Sigmoid colon (tissue), 3 donors: ENCODE results near the gene GTF2IRD1.

Experiments used
- POLR2A ChIP-seq, 2 donors: fragments of 450-650 bp; IDR thresholded peaks; one replicate each; pipeline ENCODE4 v1.6.1; 2016; ENCODE audit warnings: antibody characterized with exemption in 2 of 2, mild to moderate bottlenecking in 2 of 2, moderate library complexity in 2 of 2
- TF ChIP-seq, protein P1 (sequence below), 4 experiments: fragments of 450-650 bp in 3 of 4; fragments of 200-600 bp in 1 of 4; IDR thresholded peaks; one replicate each; pipeline ENCODE4 v1.5.1; 2016 to 2019; ENCODE audit warnings: antibody characterized with exemption in 4 of 4, mild to moderate bottlenecking in 3 of 4, moderate library complexity in 2 of 4

DNA sequence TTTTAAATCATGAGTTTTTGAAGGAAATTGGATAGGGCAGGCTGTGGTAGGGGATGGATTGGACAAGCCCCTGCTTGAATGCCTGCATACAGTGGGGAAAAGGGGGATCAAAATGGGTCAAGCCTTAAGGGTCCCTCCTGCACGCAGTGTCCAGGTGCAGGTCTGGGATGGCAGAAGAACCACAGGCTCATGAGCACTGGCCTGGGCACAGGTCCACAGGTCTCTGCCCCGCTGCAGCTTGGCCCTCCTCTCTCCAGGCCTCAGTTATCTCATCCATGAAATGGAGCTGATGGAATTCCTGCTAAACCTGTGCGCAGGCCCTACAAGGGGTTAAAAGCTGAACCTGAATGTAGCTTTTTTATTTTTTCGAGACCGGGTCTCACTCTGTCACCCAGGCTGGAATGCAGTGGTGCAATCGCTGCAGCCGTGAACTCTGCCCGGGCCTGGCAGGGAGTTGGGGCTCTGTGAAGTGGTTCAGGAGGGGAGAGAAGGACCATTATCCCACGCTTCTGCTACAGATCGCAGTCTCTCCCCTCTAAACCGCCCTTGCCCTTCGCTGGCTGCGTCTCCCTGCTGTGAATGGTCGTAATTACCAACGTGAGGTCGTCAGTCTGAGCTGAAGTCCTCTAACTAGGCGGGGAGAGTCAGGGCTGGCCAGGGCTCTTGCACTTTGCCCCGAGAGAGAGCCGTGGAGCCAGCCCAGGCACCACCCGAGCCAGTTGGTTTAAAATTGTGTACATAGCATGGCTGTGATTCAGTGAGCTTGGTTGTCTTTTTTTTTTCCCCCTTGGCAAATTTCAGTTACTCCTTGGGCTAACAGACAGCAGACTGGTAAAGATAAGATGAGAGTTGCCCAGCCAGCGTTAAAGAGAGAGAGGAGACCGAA, 126.3 kb downstream of the GTF2IRD1 start:
- TF ChIP-seq, protein P1, sequence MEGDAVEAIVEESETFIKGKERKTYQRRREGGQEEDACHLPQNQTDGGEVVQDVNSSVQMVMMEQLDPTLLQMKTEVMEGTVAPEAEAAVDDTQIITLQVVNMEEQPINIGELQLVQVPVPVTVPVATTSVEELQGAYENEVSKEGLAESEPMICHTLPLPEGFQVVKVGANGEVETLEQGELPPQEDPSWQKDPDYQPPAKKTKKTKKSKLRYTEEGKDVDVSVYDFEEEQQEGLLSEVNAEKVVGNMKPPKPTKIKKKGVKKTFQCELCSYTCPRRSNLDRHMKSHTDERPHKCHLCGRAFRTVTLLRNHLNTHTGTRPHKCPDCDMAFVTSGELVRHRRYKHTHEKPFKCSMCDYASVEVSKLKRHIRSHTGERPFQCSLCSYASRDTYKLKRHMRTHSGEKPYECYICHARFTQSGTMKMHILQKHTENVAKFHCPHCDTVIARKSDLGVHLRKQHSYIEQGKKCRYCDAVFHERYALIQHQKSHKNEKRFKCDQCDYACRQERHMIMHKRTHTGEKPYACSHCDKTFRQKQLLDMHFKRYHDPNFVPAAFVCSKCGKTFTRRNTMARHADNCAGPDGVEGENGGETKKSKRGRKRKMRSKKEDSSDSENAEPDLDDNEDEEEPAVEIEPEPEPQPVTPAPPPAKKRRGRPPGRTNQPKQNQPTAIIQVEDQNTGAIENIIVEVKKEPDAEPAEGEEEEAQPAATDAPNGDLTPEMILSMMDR (IDR thresholded peaks at IDR 0.05), result no peak
- TF ChIP-seq POLR2A (IDR thresholded peaks at IDR 0.05), result no peak
